HEK293T (cell line): ENCODE data around the gene GABBR1.

Experiments used
- CTCF ChIA-PET: fragments of 350-600 bp; formaldehyde crosslinking; extraction: SDS; loops from one replicate; lab custom pipeline; 2021; ENCODE audit warnings: antibody characterized with exemption, inconsistent platforms; lab: Yijun Ruan, JAX
- POLR2A ChIA-PET: fragments of 350-600 bp; formaldehyde crosslinking; extraction: SDS; loops from one replicate; lab custom pipeline; 2020; ENCODE audit warnings: antibody characterized with exemption, inconsistent platforms; lab: Yijun Ruan, JAX
- DNase-seq: peaks from one replicate; pipeline ENCODE4 v3.0.0; 2012; ENCODE audit warnings: mixed read lengths; ENCODE audit errors: extremely low spot score
- ARNT ChIP-seq: fragments of 450-650 bp; IDR thresholded peaks from 2 replicates; pipeline ENCODE4 v1.6.1; 2017; ENCODE audit warnings: mild to moderate bottlenecking
- BHLHE40 ChIP-seq: fragments of 450-650 bp; IDR thresholded peaks from 2 replicates; pipeline ENCODE4 v1.6.1; 2016; ENCODE audit warnings: mild to moderate bottlenecking, moderate library complexity, borderline replicate concordance
- CTBP1 ChIP-seq: fragments of 450-650 bp; IDR thresholded peaks from 2 replicates; pipeline ENCODE4 v1.6.1; 2016; ENCODE audit warnings: borderline replicate concordance
- ELF4 ChIP-seq: fragments of 450-650 bp; IDR thresholded peaks from 2 replicates; pipeline ENCODE4 v1.6.1; 2017; ENCODE audit warnings: antibody characterized with exemption
- FOXA1 ChIP-seq: fragments of 450-650 bp; IDR thresholded peaks from 2 replicates; pipeline ENCODE4 v1.6.1; 2016; ENCODE audit warnings: mild to moderate bottlenecking
- FOXK2 ChIP-seq: fragments of 450-650 bp; IDR thresholded peaks from 2 replicates; pipeline ENCODE4 v1.6.1; 2016; ENCODE audit warnings: mild to moderate bottlenecking
- FOXM1 ChIP-seq: fragments of 450-650 bp; IDR thresholded peaks from 2 replicates; pipeline ENCODE4 v1.6.1; 2017; ENCODE audit warnings: mild to moderate bottlenecking, borderline replicate concordance
- HDGF ChIP-seq: fragments of 450-650 bp; IDR thresholded peaks from 2 replicates; pipeline ENCODE4 v1.6.1; 2017; ENCODE audit warnings: antibody characterized with exemption, borderline replicate concordance
- L3MBTL2 ChIP-seq: fragments of 450-650 bp; conservative IDR thresholded peaks from 2 replicates; pipeline ENCODE4 v1.6.1; 2016; ENCODE audit warnings: mild to moderate bottlenecking
- LEF1 ChIP-seq: fragments of 450-650 bp; IDR thresholded peaks from 2 replicates; pipeline ENCODE4 v1.6.1; 2017; ENCODE audit warnings: mild to moderate bottlenecking, borderline replicate concordance
- NFRKB ChIP-seq: fragments of 450-650 bp; IDR thresholded peaks from 2 replicates; pipeline ENCODE4 v1.6.1; 2016; ENCODE audit warnings: mild to moderate bottlenecking, moderate library complexity
- PKNOX1 ChIP-seq: fragments of 450-650 bp; IDR thresholded peaks from 2 replicates; pipeline ENCODE4 v1.6.1; 2016
- SP1 ChIP-seq: fragments of 450-650 bp; IDR thresholded peaks from 2 replicates; pipeline ENCODE4 v1.6.1; 2017
- SUZ12 ChIP-seq: fragments of 450-650 bp; IDR thresholded peaks from 2 replicates; pipeline ENCODE4 v1.6.1; 2016; ENCODE audit warnings: mild to moderate bottlenecking
- TARDBP ChIP-seq: fragments of 450-650 bp; IDR thresholded peaks from 2 replicates; pipeline ENCODE4 v1.6.1; 2016
- ZNF384 ChIP-seq: fragments of 450-650 bp; IDR thresholded peaks from 2 replicates; pipeline ENCODE4 v1.6.1; 2016

GABBR1 gene

GRCh38 chr6:29620630-29621029, 12.4 kb downstream of the GABBR1 start:
- DNase-seq: no peak
- POLR2A ChIA-PET: no interaction called here
- TF ChIP-seq ELF4 (no peak), TARDBP (no peak), L3MBTL2 (no peak), FOXK2 (no peak), NFRKB (no peak), PKNOX1 (no peak), SUZ12 (no peak), FOXA1 (no peak), SP1 (no peak), ZNF384 (no peak), FOXM1 (no peak), BHLHE40 (no peak)
- CTCF ChIA-PET: no interaction called here

GRCh38 chr6:29619578-29620160, 13.3 kb downstream of the GABBR1 start:
- TF ChIP-seq BHLHE40 (no peak), ZNF384 (no peak), PKNOX1 (no peak), HDGF (no peak), ARNT (no peak), NFRKB (no peak), FOXM1 (no peak)
- ChIA-PET POLR2A (no interaction called here), CTCF (no interaction called here)
- DNase-seq: no peak

GRCh38 chr6:29617782-29618554, 15.0 kb downstream of the GABBR1 start:
- DNase-seq: peak; percentile 43
- POLR2A ChIA-PET: interaction anchor here (2.0 kb wide), 1 partner anchor 16 kb away, joined by 5 read pairs; the partner anchor contains the start of gene GABBR1
- CTCF ChIA-PET: no interaction called here
- TF ChIP-seq SUZ12 (no peak), SP1 (no peak), ELF4 (no peak), HDGF (no peak), FOXM1 (no peak), BHLHE40 (no peak), FOXK2 (no peak), CTBP1 (no peak), NFRKB (no peak), ZNF384 (no peak), LEF1 (no peak), L3MBTL2 (no peak), TARDBP (no peak), ARNT (no peak), PKNOX1 (no peak), FOXA1 (no peak)

- ChIA-PET CTCF (interaction anchor here (0.7 to 1.2 kb wide), 2 partner anchors 8 to 42 kb away, joined by 3 to 5 read pairs; no protein-coding TSS in a partner anchor), POLR2A (interaction anchor here (0.8 kb wide), 1 partner anchor 21 kb away, joined by 4 read pairs; the partner anchor contains the start of gene GABBR1)
- no peak for TF ChIP-seq HDGF
- TF ChIP-seq LEF1: no peak
- TF ChIP-seq ZNF384: no peak
- TF ChIP-seq TARDBP: no peak
- TF ChIP-seq BHLHE40: no peak
- TF ChIP-seq FOXK2: no peak
- TF ChIP-seq PKNOX1: no peak
- TF ChIP-seq FOXM1: no peak
- TF ChIP-seq L3MBTL2: no peak
- TF ChIP-seq ELF4: no peak
- TF ChIP-seq ARNT: no peak
- no peak for TF ChIP-seq FOXA1
- TF ChIP-seq SUZ12: no peak
- TF ChIP-seq SP1: no peak
- no peak for TF ChIP-seq NFRKB
- no peak for TF ChIP-seq CTBP1
- no peak for DNase-seq
Measured at GRCh38 chr6:29611426-29611825, 21.6 kb downstream of the GABBR1 start.

- CTCF ChIA-PET: no interaction called here
- TF ChIP-seq NFRKB (no peak), LEF1 (no peak), FOXK2 (no peak), PKNOX1 (no peak), L3MBTL2 (no peak), HDGF (no peak), TARDBP (no peak), CTBP1 (no peak), ELF4 (no peak), FOXA1 (no peak), SP1 (no peak), BHLHE40 (no peak), ARNT (no peak), SUZ12 (no peak), ZNF384 (no peak), FOXM1 (no peak)
- POLR2A ChIA-PET: no interaction called here
- DNase-seq: no peak
Measured at GRCh38 chr6:29610540-29610939, 22.4 kb downstream of the GABBR1 start.
